HG02678 (cell line): ENCODE results near the gene ZDHHC11B.
"Not testable (repeated sequence)": the region's sequence is repeated elsewhere in the genome, so short reads cannot be mapped to it uniquely, and the experiment has no call there.

Experiments used
- ATAC-seq: cut with Tn5 transposase; IDR thresholded peaks from one replicate; pipeline ENCODE4 v1.9.1; 2021; ENCODE audit warnings: mild to moderate bottlenecking, moderate library complexity; ENCODE audit not compliant: unreplicated experiment

Gene ZDHHC11B

GRCh38 chr5:723309-723708, 61.2 kb downstream of the ZDHHC11B start:
- not testable (repeated sequence) for ATAC-seq

GRCh38 chr5:719379-719778, 65.2 kb downstream of the ZDHHC11B start:
- ATAC-seq: not testable (repeated sequence)

- no peak for ATAC-seq
These were observed 67.4 kb downstream of the ZDHHC11B start for GRCh38 chr5:717143-717542.

- not testable (repeated sequence) for ATAC-seq
These were observed 67.8 kb downstream of the ZDHHC11B start for GRCh38 chr5:716740-717139.

- not testable (repeated sequence) for ATAC-seq
These were observed 68.9 kb downstream of the ZDHHC11B start for GRCh38 chr5:715636-716035.

DNA sequence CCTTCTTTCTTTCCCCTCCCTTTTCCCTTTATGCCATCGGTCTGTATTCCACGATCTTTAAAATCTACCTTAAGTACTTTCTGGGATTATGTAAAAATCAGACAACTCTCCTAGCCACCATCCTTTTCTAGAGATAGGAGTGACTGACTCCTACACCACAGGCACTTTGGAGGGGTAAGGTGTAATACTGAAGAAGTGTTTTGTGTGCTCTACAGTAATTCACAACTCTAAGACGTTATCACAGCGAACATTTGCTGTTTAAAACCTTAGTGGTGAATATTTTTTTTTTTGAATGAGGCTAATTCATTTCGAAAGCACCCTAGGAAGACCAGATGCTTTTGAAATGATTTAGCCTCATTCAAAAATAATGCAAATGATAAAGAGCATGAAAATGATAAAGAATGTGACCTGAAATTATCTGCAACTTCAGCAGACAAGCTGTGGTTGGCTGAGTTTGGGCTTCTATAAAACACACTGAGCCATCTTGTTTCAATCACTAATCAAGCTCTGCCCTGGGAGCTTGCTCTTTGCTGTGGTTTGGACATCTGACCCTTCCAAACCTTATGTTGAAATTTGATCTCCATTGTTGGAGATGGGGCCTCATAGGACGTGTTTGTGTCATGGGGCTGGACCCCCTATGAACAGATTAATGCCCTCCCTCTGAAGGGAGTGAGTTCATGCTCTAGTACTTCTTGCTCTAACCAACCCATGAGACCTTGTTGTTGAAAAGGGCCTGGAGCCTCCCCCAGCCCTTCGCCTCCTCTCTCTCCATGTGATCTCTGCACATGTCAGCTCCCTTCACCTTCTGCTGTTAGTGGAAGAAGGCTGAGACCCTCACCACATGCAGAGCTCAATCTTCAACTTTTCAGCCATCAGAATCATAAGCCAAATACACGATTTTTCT, 70.1 kb downstream of the ZDHHC11B start:
- not testable (repeated sequence) for ATAC-seq

DNA sequence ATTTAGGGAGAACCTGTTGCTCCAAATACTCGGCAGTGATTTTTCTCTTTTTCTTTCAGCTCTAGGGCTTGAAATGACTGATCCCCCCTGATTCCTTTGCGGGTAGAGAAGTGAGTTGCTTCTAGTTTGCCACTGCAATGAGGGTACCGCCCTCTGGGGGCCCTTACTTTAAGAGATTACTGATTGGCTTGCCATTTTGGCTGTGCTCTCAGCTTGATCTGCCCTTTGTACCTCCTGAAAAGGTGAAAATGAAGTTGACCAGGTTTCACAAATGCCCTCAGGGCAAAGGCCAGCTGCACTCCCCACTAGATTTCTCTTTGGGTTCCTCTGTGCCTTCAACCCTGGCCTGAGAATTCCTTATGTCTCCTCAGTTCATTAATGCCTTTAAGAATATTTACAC, 70.8 kb downstream of the ZDHHC11B start:
- not testable (repeated sequence) for ATAC-seq

DNA sequence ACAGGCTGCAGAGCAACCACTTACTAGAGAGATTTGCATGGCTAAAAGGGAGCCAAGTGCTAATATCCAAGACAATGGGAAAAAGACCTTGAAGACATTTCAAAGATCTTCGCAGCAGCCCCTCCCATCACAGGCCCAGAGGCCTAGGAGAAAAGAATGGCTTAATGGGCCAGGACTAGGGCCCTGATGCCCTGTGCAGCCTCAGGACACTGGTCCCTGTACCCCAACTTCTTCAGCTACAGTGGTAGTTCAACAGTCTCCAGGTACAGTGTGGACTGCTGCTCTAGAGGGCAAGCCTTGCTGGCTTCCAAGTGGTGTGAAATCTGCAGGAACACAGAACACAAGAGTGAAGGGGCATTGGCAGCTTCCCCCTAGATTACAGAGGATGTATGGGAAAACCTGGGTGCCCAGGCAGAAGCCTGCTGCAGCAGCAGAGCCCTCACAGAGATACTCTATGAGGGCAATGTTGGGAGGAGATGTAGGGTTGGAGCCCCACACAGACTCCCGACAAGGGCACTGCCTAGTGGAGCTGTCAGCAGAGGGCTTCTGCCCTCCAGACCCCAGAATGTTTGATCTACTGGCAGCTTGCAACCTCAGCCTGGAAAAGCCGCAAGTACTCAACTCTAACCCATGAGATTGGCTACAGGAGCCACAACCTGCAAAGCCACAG, 75.5 kb downstream of the ZDHHC11B start:
- ATAC-seq: not testable (repeated sequence)

DNA sequence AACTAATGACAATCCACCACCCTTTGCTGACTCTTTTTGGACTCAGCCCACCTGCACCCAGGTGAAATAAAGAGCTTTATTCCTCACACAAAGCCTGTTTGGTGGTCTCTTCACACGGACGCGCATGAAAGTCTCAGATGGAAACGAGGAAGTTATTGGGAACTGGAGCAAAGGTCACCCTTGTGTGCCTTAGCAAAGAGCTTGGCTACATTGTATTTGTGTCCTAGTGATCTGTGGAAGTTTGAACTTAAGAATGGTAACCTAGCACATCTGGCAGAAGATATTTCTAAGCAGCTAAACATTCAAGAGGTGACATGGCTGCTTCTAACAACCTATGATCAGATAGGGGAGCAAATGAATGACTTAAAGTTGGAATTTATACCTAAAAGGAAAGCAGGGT, 76.2 kb downstream of the ZDHHC11B start:
- not testable (repeated sequence) for ATAC-seq

DNA sequence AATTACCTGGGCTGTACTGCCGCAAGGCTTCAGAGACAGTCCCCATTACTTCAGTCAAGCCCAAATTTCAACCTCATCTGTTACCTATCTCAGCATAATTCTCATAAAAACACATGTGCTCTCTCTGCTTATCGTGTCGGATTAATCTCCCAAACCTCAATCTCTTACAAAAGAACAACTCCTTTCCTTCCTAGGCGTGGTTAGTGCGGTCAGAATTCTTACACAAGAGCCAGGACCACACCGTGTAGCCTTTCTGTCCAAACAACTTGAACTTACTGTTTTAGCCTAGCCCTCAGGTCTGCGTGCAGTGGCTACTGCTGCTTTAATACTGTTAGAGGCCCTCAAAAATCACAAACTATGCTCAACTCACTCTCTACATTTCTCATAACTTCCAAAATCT, 78.4 kb downstream of the ZDHHC11B start:
- ATAC-seq: not testable (repeated sequence)

DNA sequence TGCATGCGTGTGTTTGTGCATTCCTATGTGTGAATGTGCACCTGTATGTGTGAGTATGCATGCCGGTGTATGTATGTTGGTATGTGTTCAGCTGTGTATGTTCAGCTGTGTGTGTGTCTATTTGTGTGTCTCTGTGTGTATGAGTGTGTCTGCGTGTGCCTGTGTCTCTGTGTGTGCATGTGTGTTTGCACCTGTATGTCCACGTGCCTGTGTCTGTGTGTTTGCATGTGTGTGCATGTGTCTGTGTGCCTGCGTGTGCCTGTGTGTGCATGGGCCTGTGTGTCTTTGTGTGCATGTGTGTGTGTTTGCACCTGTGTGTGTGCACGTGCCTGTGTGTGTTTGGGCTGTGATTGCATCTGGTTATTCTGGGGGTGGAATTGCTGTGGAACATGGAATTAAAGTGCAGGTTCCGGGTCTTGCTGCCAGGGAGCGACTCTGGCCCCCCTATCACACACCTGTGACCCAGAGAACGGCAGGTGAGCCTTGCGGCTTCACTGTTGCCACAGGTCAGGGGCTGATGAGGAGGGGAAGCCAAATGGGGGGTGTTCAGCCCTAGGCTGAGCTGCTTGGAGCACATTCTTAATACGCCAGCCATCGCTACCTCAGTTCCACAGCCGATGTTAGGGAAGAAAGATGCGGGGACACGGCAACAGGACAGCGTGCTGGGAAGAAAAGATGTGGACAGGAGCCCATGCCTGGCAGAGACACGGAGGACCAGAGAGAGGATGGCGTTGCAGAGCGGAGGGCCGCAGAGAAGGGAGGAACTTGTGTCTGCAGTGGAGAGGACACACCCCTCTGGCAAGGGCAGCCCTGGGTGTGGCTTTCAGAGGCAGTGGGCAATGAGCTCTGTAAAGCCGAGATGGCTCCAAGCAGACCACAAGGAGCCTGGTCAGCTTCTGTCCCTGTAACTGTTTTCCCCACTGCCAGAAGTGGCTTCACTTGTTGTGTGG, 87.5 kb downstream of the ZDHHC11B start:
- not testable (repeated sequence) for ATAC-seq

DNA sequence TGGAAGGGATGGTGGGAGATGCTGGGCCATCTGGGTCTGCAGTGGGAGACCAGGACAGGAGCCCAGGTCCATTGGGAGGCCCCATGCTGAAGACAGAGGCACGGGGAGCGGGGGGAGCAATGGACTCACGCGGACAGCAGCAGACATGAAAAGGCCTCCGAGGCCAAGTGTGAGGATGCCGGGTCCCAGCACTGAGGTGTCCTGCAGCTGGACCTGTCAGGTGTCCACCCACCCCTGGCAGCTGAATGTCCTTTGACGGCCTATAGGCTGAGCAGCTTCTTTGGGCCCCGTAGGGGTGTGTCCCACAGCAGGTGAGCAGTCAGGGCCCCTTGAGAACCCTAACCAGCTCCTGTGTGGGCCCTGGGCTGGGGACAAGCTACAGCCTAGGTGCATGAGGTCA, 88.3 kb downstream of the ZDHHC11B start:
- ATAC-seq: not testable (repeated sequence)

GRCh38 chr5:695475-695874, 89.1 kb downstream of the ZDHHC11B start:
- not testable (repeated sequence) for ATAC-seq

GRCh38 chr5:694042-694431, 90.5 kb downstream of the ZDHHC11B start:
- ATAC-seq: not testable (repeated sequence)

- ATAC-seq: peak; percentile 77
These were observed 91.1 kb downstream of the ZDHHC11B start, which contains the start of gene TPPP for GRCh38 chr5:693271-694041. TPPP (minus strand) TSS chr5:693352; CDS start chr5:678060, 15,292 bp downstream.

- peak; percentile 9 for ATAC-seq
These were observed 91.9 kb downstream of the ZDHHC11B start for GRCh38 chr5:692529-693041.

DNA sequence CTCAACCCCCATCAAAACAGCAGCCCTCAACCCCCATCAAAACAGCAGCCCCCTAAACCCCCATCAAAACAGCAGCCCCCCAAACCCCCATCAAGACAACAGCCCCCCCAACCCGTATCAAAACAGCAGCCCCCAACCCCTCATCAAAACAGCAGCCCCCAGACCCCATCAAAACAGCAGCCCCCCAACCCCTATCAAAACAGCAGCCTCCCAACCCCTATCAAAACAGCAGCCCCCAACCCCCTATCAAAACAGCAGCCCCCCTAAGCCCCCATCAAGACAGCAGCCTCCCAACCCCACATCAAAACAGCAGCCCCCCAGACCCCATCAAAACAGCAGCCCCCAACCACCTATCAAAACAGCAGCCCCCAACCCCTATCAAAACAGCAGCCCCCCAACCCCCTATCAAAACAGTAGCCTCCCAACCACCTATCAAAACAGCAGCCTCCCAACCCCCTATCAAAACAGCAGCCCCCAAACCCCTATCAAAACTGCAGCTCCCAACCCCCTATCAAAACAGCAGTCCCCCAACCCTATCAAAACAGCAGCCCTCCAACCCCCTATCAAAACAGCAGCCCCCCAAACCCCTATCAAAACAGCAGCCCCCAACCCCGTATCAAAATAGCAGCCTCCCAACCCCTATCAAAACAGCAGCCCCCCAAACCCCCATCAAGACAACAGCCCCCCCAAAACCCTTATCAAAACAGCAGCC, 92.6 kb downstream of the ZDHHC11B start:
- no peak for ATAC-seq

- not testable (repeated sequence) for ATAC-seq
These were observed 93.5 kb downstream of the ZDHHC11B start for GRCh38 chr5:691049-691448.

GRCh38 chr5:690293-690692, 94.2 kb downstream of the ZDHHC11B start:
- ATAC-seq: not testable (repeated sequence)
